Liver (tissue), 9 donors: Measurements from ENCODE around the gene MIB2. TPM values are rescaled to one million over a fixed set of nuclear protein-coding genes. Genes with fewer than 3 reads are reported as not detected.

Experiments
- DNase-seq: peaks from one replicate; pipeline ENCODE4 v3.0.0-alpha.2; 2017; ENCODE audit warnings: low spot score
- H3K27ac ChIP-seq, 2 donors: one replicate each; pipeline ENCODE4 v1.7.0; 2013; ENCODE audit warnings: inconsistent platforms in 2 of 2, low read length in 2 of 2, control low read depth in 1 of 2, low read depth in 1 of 2, mild to moderate bottlenecking in 1 of 2
- H3K27me3 ChIP-seq, 4 donors: one replicate each; pipeline versions ENCODE4 v1.6.1 to v1.7.0; 2013; ENCODE audit warnings: low read length in 3 of 4, inconsistent platforms in 1 of 4, mild to moderate bottlenecking in 1 of 4, moderate library complexity in 1 of 4; ENCODE audit not compliant: control insufficient read depth in 4 of 4, insufficient read depth in 4 of 4
- H3K36me3 ChIP-seq, 4 donors: one replicate each; pipeline versions ENCODE4 v1.6.1 to v1.7.0; 2013; ENCODE audit warnings: low read length in 3 of 4, mild to moderate bottlenecking in 3 of 4, low read depth in 1 of 4, moderate library complexity in 1 of 4; ENCODE audit not compliant: control insufficient read depth in 4 of 4, insufficient read depth in 3 of 4
- H3K4me1 ChIP-seq, 4 donors: one replicate each; pipeline versions ENCODE4 v1.6.1 to v1.7.0; 2013; ENCODE audit warnings: low read length in 3 of 4, mild to moderate bottlenecking in 3 of 4, moderate library complexity in 1 of 4; ENCODE audit not compliant: control insufficient read depth in 4 of 4, insufficient read depth in 4 of 4
- H3K4me3 ChIP-seq, 3 donors: one replicate each; pipeline versions ENCODE4 v1.6.1 to v1.7.0; 2013; ENCODE audit warnings: low read length in 3 of 3, control low read depth in 1 of 3, low read depth in 1 of 3, mild to moderate bottlenecking in 1 of 3
- H3K9ac ChIP-seq, 2 donors: one replicate each; pipeline ENCODE4 v1.7.0; 2013; ENCODE audit warnings: low read length in 2 of 2, mild to moderate bottlenecking in 2 of 2, moderate library complexity in 2 of 2, control low read depth in 1 of 2, low read depth in 1 of 2
- H3K9me3 ChIP-seq, 4 donors: one replicate each; pipeline versions ENCODE4 v1.6.1 to v1.7.0; 2013; ENCODE audit warnings: low read length in 3 of 4; ENCODE audit not compliant: control insufficient read depth in 4 of 4
- ATF3 ChIP-seq: IDR thresholded peaks from 2 replicates; pipeline ENCODE4 v1.6.1; 2016; ENCODE audit warnings: antibody characterized with exemption
- FOXA1 ChIP-seq: IDR thresholded peaks from 2 replicates; pipeline ENCODE4 v1.6.1; 2016; ENCODE audit warnings: antibody characterized with exemption
- RAD21 ChIP-seq, 2 donors: IDR thresholded peaks; 2 replicates each; pipeline ENCODE4 v1.6.1; 2016; ENCODE audit warnings: antibody characterized with exemption in 2 of 2, mild to moderate bottlenecking in 2 of 2
- REST ChIP-seq: IDR thresholded peaks from 2 replicates; pipeline ENCODE4 v1.6.1; 2016; ENCODE audit warnings: antibody characterized with exemption, mild to moderate bottlenecking
- RXRA ChIP-seq, 2 donors: IDR thresholded peaks; 2 replicates each; pipeline ENCODE4 v1.6.1; 2017 to 2018; ENCODE audit warnings: antibody characterized with exemption in 2 of 2, mild to moderate bottlenecking in 1 of 2
- ZBTB33 ChIP-seq: IDR thresholded peaks from 2 replicates; pipeline ENCODE4 v1.6.1; 2016; ENCODE audit warnings: antibody characterized with exemption
- WGBS: extraction: QIAGEN DNeasy Blood & Tissue Kit; methylation state at CpG from one replicate; pipeline ENCODE4 v1.1.7; 2013; 5-methylcytosine and 5-hydroxymethylcytosine counted together
- polyA plus RNA-seq, 2 donors: library from polyadenylated mRNA; stranded (reverse) in 1 of 2; unstranded in 1 of 2; fragments of 200-250 nt in 1 of 2; fragments of >200 nt in 1 of 2; fragmentation: Nextera tagmentation in 1 of 2; extraction: Ambion mirVana in 1 of 2; gene quantifications; one replicate each; pipeline versions ENCODE4 v1.2.1 to v1.2.3, GENCODE V29; 2013 to 2015
- total RNA-seq, 2 donors: library from RNA; depleted of rRNA; stranded (reverse); fragments of >200 nt; gene quantifications; one replicate each; pipeline ENCODE4 v1.2.3, GENCODE V29; 2014
- donor health status: healthy.
- donor health status: healthy.
- donor health status: healthy.
- donor health status: healthy.
- donor health status: healthy.

MIB2 gene
- total and polyA plus RNA-seq, 4 donors: 9.8 to 33.0 (median 19.2) TPM

- no peaks in the 10 kb centered on the region for H3K27me3 ChIP-seq
- H3K27ac ChIP-seq: no peak overlapping the region
- H3K4me3 ChIP-seq: no peak overlapping the region
- H3K9me3 ChIP-seq: no peaks in the 10 kb centered on the region
- no peak for TF ChIP-seq ZBTB33
- no peak for TF ChIP-seq ATF3
- no peak for DNase-seq
- no peak overlapping the region for H3K9ac ChIP-seq
- H3K36me3 ChIP-seq: no peaks in the 10 kb centered on the region
- H3K4me1 ChIP-seq: peaks cover 0 to 10% (median 8%) of the 10 kb centered on the region in 4 donors
- 92% methylated on average over 13 of the region's 13 CpGs for WGBS
These were observed 9.1 kb upstream of the MIB2 start for GRCh38 chr1:1606232-1606631.

GRCh38 chr1:1609822-1610485 lies 5.3 kb upstream of the MIB2 start:
- TF ChIP-seq RXRA (IDR thresholded peaks at IDR 0.05): no peak
- no peak for TF ChIP-seq ATF3
- no peak for TF ChIP-seq FOXA1
- Histone ChIP-seq H3K4me3 (no peak overlapping the region), H3K9ac (no peak overlapping the region), H3K27me3 (no peaks in the 10 kb centered on the region), H3K36me3 (no peaks in the 10 kb centered on the region), H3K27ac (no peak overlapping the region), H3K9me3 (no peaks in the 10 kb centered on the region), H3K4me1 (peaks cover 3 to 30% (median 25%) of the 10 kb centered on the region in 4 donors)
- 79% methylated on average over 12 of the region's 12 CpGs for WGBS
- no peak for DNase-seq

GRCh38 chr1:1610796-1611195 lies 4.5 kb upstream of the MIB2 start:
- TF ChIP-seq RAD21 (IDR thresholded peaks at IDR 0.05) (no peak), REST (no peak), RXRA (IDR thresholded peaks at IDR 0.05) (no peak), ZBTB33 (no peak)
- Histone ChIP-seq H3K9ac (no peak overlapping the region), H3K27me3 (no peaks in the 10 kb centered on the region), H3K36me3 (no peaks in the 10 kb centered on the region), H3K9me3 (no peaks in the 10 kb centered on the region), H3K4me3 (no peak overlapping the region), H3K27ac (no peak overlapping the region), H3K4me1 (peaks cover 3 to 31% (median 27%) of the 10 kb centered on the region in 4 donors)
- 76% methylated on average over 9 of the region's 9 CpGs for WGBS
- no peak for DNase-seq
